Keratinocyte (primary cell): Measurements from ENCODE around the gene PLXNA2. TPM values are rescaled to one million over a fixed set of nuclear protein-coding genes. Genes with fewer than 3 reads are reported as not detected.

ENCODE experiments used
- DNase-seq: peaks from one replicate; pipeline ENCODE4 v3.0.0-alpha.2; 2011; ENCODE audit warnings: low read depth, missing footprints, low spot score
- FAIRE-seq: peaks from 2 replicates; lab custom pipeline; 2011; peaks lifted over from hg19 to GRCh38; lab: Jason Lieb, UNC
- H2AFZ ChIP-seq: 2 replicates; pipeline ENCODE4 v1.6.0; 2012; ENCODE audit warnings: low read length, control low read depth, inconsistent platforms; ENCODE audit not compliant: control insufficient read depth
- H3K27ac ChIP-seq: 2 replicates; pipeline ENCODE4 v1.5.1; 2011; ENCODE audit warnings: low read length; ENCODE audit not compliant: control insufficient read depth, insufficient read depth
- H3K27me3 ChIP-seq: 3 replicates; pipeline ENCODE4 v1.6.0; 2011; ENCODE audit warnings: low read length; ENCODE audit not compliant: control insufficient read depth, insufficient read depth; ENCODE audit errors: extremely low read depth
- H3K36me3 ChIP-seq, 2 experiments: 2 replicates in 1 of 2; 3 replicates in 1 of 2; pipeline ENCODE4 v1.5.1; 2011; ENCODE audit warnings: low read length in 2 of 2, mild to moderate bottlenecking in 1 of 2; ENCODE audit not compliant: control insufficient read depth in 2 of 2, insufficient read depth in 2 of 2; ENCODE audit errors: extremely low read depth in 1 of 2
- H3K4me1 ChIP-seq: 3 replicates; pipeline ENCODE4 v1.5.1; 2011; ENCODE audit warnings: low read length; ENCODE audit not compliant: control insufficient read depth, insufficient read depth; ENCODE audit errors: extremely low read depth
- H3K4me2 ChIP-seq: 3 replicates; pipeline ENCODE4 v1.6.0; 2011; ENCODE audit warnings: low read depth, low read length; ENCODE audit not compliant: control insufficient read depth, insufficient read depth; ENCODE audit errors: extremely low read depth
- H3K4me3 ChIP-seq, 3 experiments: fragments of 200-600 bp in 1 of 3; sonication (generic) in 1 of 3; 2 replicates in 2 of 3; 3 replicates in 1 of 3; pipeline ENCODE4 v1.5.1; 2011 to 2016; ENCODE audit warnings: low read length in 3 of 3, mild to moderate bottlenecking in 3 of 3, control low read depth in 2 of 3, inconsistent platforms in 1 of 3, low read depth in 1 of 3, mixed read lengths in 1 of 3, mixed run types in 1 of 3, moderate library complexity in 1 of 3; ENCODE audit not compliant: control insufficient read depth in 2 of 3, insufficient read depth in 2 of 3; ENCODE audit errors: extremely low read depth in 1 of 3
- H3K79me2 ChIP-seq: 2 replicates; pipeline ENCODE4 v1.6.0; 2012; ENCODE audit warnings: low read length; ENCODE audit not compliant: control insufficient read depth, insufficient read depth
- H3K9ac ChIP-seq: 3 replicates; pipeline ENCODE4 v1.6.0; 2011; ENCODE audit warnings: low read length; ENCODE audit not compliant: control insufficient read depth, insufficient read depth; ENCODE audit errors: extremely low read depth
- H3K9me1 ChIP-seq: 3 replicates; pipeline ENCODE4 v1.6.0; 2011; ENCODE audit warnings: low read length; ENCODE audit not compliant: control insufficient read depth, insufficient read depth; ENCODE audit errors: extremely low read depth
- H3K9me3 ChIP-seq: 2 replicates; pipeline ENCODE4 v1.5.1; 2012; ENCODE audit warnings: low read depth, low read length; ENCODE audit not compliant: control insufficient read depth
- H4K20me1 ChIP-seq: 3 replicates; pipeline ENCODE4 v1.6.0; 2011; ENCODE audit warnings: low read length; ENCODE audit not compliant: control insufficient read depth, insufficient read depth; ENCODE audit errors: extremely low read depth
- CTCF ChIP-seq, 3 experiments: IDR thresholded peaks in 1 of 3; conservative IDR thresholded peaks in 1 of 3; optimal IDR thresholded peaks in 1 of 3; 2 replicates in 2 of 3; 3 replicates in 1 of 3; pipeline versions ENCODE3 to v1.5.1; 2011; ENCODE audit warnings: low read length in 3 of 3, mild to moderate bottlenecking in 3 of 3, moderate library complexity in 2 of 3, control low read depth in 1 of 3, inconsistent platforms in 1 of 3; ENCODE audit not compliant: insufficient read depth in 2 of 3; ENCODE audit errors: extremely low read depth in 1 of 3
- EZH2 ChIP-seq: IDR thresholded peaks from one replicate; pipeline ENCODE4 v1.6.1; 2012; ENCODE audit warnings: inconsistent platforms, mild to moderate bottlenecking, low read length, moderate library complexity
- dilution Hi-C: fragments of 300-500 bp; cut with MboI; formaldehyde crosslinking; loops from one replicate; pipeline ENCODE4 v1.7.0; 2020; ENCODE audit warnings: low sequenced_read_pairs; ENCODE audit not compliant: extremely low pct_ligation_motif_present
- polyA plus RNA-seq, 5 experiments: library from polyadenylated mRNA; depleted of rRNA in 3 of 5; stranded (reverse) in 3 of 5; stranded (forward) in 1 of 5; unstranded in 1 of 5; fragments of >200 nt; gene quantifications; 1 replicate in 1 of 5; 2 replicates in 3 of 5; 3 replicates in 1 of 5; pipeline versions ENCODE4 v1.2.1 to v1.2.3, GENCODE V29; 2011 to 2012; ENCODE audit warnings: missing spikeins in 2 of 5, low read depth in 1 of 5, low replicate concordance in 1 of 5

PLXNA2 gene
- polyA plus RNA-seq, 1 donor (not counting 4 experiments of a cell fraction or from before 2014, with no cell fraction given), result 6.7 TPM

- Histone ChIP-seq H3K27ac (no peak overlapping the region), H3K36me3 (peaks cover 0 to 6% of the 10 kb centered on the region in 2 experiments), H3K9me1 (peaks cover 4% of the 10 kb centered on the region), H3K9me3 (no peaks in the 10 kb centered on the region), H2AFZ (no peak overlapping the region), H3K9ac (no peak overlapping the region), H3K27me3 (no peaks in the 10 kb centered on the region), H3K4me3 (no peak overlapping the region), H3K4me2 (peak overlapping the region; percentile 97), H3K79me2 (peaks cover 63% of the 10 kb centered on the region), H3K4me1 (peaks cover 82% of the 10 kb centered on the region), H4K20me1 (no peaks in the 10 kb centered on the region)
- no peak for FAIRE-seq
- no peak for DNase-seq
- TF ChIP-seq EZH2, result no peak
- no peak for TF ChIP-seq CTCF (optimal IDR thresholded peaks at IDR 0.05 in 1 of 3, IDR thresholded peaks at IDR 0.05 in 1 of 3, conservative IDR thresholded peaks at IDR 0.05 in 1 of 3; ENCODE audit: extremely low read depth in 1 of 3, insufficient read depth in 2 of 3, low read length in 3 of 3)
- dilution Hi-C loops, result no loop called here
Observed at GRCh38 chr1:208240662-208241355, 3.4 kb downstream of the PLXNA2 start.

- Histone ChIP-seq H2AFZ (no peak overlapping the region), H4K20me1 (no peaks in the 10 kb centered on the region), H3K36me3 (peaks cover 0 to 8% of the 10 kb centered on the region in 2 experiments), H3K9ac (no peak overlapping the region), H3K4me1 (peaks cover 80% of the 10 kb centered on the region), H3K27ac (peak overlapping the region; percentile 15), H3K79me2 (peaks cover 74% of the 10 kb centered on the region), H3K9me3 (no peaks in the 10 kb centered on the region), H3K27me3 (no peaks in the 10 kb centered on the region), H3K9me1 (peaks cover 4% of the 10 kb centered on the region), H3K4me2 (peak overlapping the region; percentile 45), H3K4me3 (no peak overlapping the region)
- no peak for FAIRE-seq
- dilution Hi-C loops, result no loop called here
- no peak for DNase-seq
- TF ChIP-seq EZH2 (no peak), CTCF (optimal IDR thresholded peaks at IDR 0.05 in 1 of 3, IDR thresholded peaks at IDR 0.05 in 1 of 3, conservative IDR thresholded peaks at IDR 0.05 in 1 of 3; ENCODE audit: extremely low read depth in 1 of 3, insufficient read depth in 2 of 3, low read length in 3 of 3) (no peak)
Observed at GRCh38 chr1:208239473-208240381, 4.5 kb downstream of the PLXNA2 start.
